Erythroblast (primary cell): Measurements from ENCODE around the gene MGAT5.

Experiments
- GATA1 ChIP-seq: IDR thresholded peaks from 2 replicates; pipeline ENCODE4 v1.6.1; 2011; ENCODE audit warnings: low read depth, mild to moderate bottlenecking, control low read depth, low read length, moderate library complexity
- POLR2A ChIP-seq: IDR thresholded peaks from 2 replicates; pipeline ENCODE4 v1.6.1; 2011; ENCODE audit warnings: mild to moderate bottlenecking, low read length

DNA sequence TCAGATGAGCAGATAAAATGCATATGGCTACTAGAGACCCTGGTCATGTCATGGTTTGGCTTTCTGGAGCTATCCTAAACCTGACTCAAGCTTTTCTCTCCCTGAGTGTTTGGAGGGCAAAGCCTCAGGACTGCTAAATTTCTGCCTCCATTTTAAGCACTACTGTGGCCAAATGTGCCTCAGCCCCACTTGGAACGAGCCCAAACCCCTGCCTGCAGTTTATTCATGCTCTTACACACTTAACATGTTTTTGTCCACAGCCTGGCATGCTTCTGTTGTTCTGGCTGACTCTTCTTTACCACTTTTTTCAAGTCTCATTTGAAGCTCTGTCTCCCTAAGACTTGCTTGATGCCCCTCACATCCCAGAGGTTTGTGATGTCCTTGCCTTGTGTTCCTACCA, 24.7 kb downstream of the MGAT5 start:
- TF ChIP-seq POLR2A (no peak), GATA1 (no peak)
